SK-N-SH treated with all-trans-retinoic acid at 6 μM for 48 hours (cell line): ENCODE measurements around the gene WIPI1.

Experiments
- ARNTL ChIP-seq: fragments of 450-650 bp; formaldehyde crosslinking; IDR thresholded peaks from 2 replicates; pipeline ENCODE4 v1.5.0; 2020; ENCODE audit warnings: low read depth, mild to moderate bottlenecking, moderate library complexity, borderline replicate concordance
- CREB5 ChIP-seq: fragments of 250-450 bp; sonication (Bioruptor Pico); IDR thresholded peaks from 2 replicates; pipeline ENCODE4 v1.5.1; 2020; ENCODE audit warnings: low read depth, mild to moderate bottlenecking, moderate library complexity
- ESRRG ChIP-seq: fragments of 250-450 bp; sonication (Bioruptor Pico); IDR thresholded peaks from 2 replicates; pipeline ENCODE4 v1.6.1; 2021; ENCODE audit warnings: mild to moderate bottlenecking
- RARB ChIP-seq: fragments of 250-450 bp; sonication (Bioruptor Pico); IDR thresholded peaks from 2 replicates; pipeline ENCODE4 v1.8.0; 2021; ENCODE audit warnings: mild to moderate bottlenecking, moderate library complexity
- SNAI2 ChIP-seq: fragments of 250-450 bp; sonication (Bioruptor Pico); IDR thresholded peaks from 2 replicates; pipeline ENCODE4 v1.5.0; 2020; ENCODE audit warnings: mild to moderate bottlenecking, moderate library complexity
- ZFP30 ChIP-seq: fragments of 450-650 bp; formaldehyde crosslinking; IDR thresholded peaks from 2 replicates; pipeline ENCODE4 v1.5.0; 2022; ENCODE audit warnings: mild to moderate bottlenecking, moderate library complexity
- ZNF8 ChIP-seq: fragments of 450-650 bp; formaldehyde crosslinking; IDR thresholded peaks from 2 replicates; pipeline ENCODE4 v1.5.0; 2020; ENCODE audit warnings: mild to moderate bottlenecking, moderate library complexity

- TF ChIP-seq CREB5 (CRISPR knock-in tag): no peak
- no peak for TF ChIP-seq ARNTL (CRISPR knock-in tag)
- no peak for TF ChIP-seq SNAI2
- no peak for TF ChIP-seq ESRRG (CRISPR knock-in tag)
- TF ChIP-seq ZNF8 (CRISPR knock-in tag): no peak
- TF ChIP-seq ZFP30: no peak
- no peak for TF ChIP-seq RARB
These were observed 4.3 kb upstream of the WIPI1 start for GRCh38 chr17:68461589-68461988.
